Measurements from ENCODE around the gene ARMS2.

DNA sequence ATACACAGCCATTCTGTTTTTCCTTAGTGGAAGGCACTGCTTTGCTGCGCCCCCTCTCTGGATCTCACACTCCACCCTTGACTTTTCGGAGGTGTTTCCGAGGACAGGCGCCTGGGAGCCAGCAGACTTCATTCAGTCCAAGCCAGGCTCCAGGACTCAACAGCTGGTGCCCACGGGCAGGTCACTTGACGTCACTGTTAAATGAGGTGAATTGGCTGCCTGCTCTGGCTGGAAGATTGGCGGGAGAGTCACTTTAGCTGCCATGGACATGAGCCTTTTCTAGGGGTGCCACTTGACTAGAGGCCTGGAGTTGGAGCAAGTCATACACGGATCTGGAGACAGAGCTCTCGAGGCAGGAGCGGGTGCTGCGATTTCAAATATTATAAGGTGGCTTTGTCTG is 10.1 kb downstream of the ARMS2 start:
- TF ChIP-seq, protein P1, sequence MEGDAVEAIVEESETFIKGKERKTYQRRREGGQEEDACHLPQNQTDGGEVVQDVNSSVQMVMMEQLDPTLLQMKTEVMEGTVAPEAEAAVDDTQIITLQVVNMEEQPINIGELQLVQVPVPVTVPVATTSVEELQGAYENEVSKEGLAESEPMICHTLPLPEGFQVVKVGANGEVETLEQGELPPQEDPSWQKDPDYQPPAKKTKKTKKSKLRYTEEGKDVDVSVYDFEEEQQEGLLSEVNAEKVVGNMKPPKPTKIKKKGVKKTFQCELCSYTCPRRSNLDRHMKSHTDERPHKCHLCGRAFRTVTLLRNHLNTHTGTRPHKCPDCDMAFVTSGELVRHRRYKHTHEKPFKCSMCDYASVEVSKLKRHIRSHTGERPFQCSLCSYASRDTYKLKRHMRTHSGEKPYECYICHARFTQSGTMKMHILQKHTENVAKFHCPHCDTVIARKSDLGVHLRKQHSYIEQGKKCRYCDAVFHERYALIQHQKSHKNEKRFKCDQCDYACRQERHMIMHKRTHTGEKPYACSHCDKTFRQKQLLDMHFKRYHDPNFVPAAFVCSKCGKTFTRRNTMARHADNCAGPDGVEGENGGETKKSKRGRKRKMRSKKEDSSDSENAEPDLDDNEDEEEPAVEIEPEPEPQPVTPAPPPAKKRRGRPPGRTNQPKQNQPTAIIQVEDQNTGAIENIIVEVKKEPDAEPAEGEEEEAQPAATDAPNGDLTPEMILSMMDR (conservative IDR thresholded peaks at IDR 0.05) = no peak
- TF ChIP-seq ZFX (IDR thresholded peaks at IDR 0.05) = no peak
